Activated T-helper 17 cell treated with anti-CD3 and anti-CD28 coated beads, Interleukin-2, amount 50 U/mL, for 72 hours (primary cell): Measurements from ENCODE around the gene SIPA1. TPM values are rescaled to one million over a fixed set of nuclear protein-coding genes. Genes with fewer than 3 reads are reported as not detected.

ENCODE experiments used
- ATAC-seq: fragments of 150-1000 bp; cut with Tn5 transposase; replicated peaks from 2 replicates; pipeline ENCODE4 v1.10.0; 2021; ENCODE audit warnings: mild to moderate bottlenecking, moderate library complexity
- H3K27ac Mint-ChIP-seq: one replicate; pipeline ENCODE4 v1.8.0; 2022; ENCODE audit warnings: mixed read lengths
- H3K27me3 Mint-ChIP-seq: one replicate; pipeline ENCODE4 v1.8.0; 2022; ENCODE audit warnings: mixed read lengths
- H3K36me3 Mint-ChIP-seq: one replicate; pipeline ENCODE4 v1.8.0; 2022; ENCODE audit warnings: low read depth, mild to moderate bottlenecking, mixed read lengths
- H3K4me1 Mint-ChIP-seq: one replicate; pipeline ENCODE4 v1.8.0; 2022; ENCODE audit warnings: mixed read lengths
- H3K4me3 Mint-ChIP-seq: one replicate; pipeline ENCODE4 v1.8.0; 2022; ENCODE audit warnings: mild to moderate bottlenecking, mixed read lengths
- H3K9me3 Mint-ChIP-seq: one replicate; pipeline ENCODE4 v1.8.0; 2022; ENCODE audit warnings: mixed read lengths
- total RNA-seq, 2 donors: library from RNA; stranded (reverse); gene quantifications; one replicate each; pipeline ENCODE4 v1.2.3, GENCODE V29; 2022

Gene SIPA1
- total RNA-seq, 2 donors from 2014 or later, result 135 to 144 TPM

DNA sequence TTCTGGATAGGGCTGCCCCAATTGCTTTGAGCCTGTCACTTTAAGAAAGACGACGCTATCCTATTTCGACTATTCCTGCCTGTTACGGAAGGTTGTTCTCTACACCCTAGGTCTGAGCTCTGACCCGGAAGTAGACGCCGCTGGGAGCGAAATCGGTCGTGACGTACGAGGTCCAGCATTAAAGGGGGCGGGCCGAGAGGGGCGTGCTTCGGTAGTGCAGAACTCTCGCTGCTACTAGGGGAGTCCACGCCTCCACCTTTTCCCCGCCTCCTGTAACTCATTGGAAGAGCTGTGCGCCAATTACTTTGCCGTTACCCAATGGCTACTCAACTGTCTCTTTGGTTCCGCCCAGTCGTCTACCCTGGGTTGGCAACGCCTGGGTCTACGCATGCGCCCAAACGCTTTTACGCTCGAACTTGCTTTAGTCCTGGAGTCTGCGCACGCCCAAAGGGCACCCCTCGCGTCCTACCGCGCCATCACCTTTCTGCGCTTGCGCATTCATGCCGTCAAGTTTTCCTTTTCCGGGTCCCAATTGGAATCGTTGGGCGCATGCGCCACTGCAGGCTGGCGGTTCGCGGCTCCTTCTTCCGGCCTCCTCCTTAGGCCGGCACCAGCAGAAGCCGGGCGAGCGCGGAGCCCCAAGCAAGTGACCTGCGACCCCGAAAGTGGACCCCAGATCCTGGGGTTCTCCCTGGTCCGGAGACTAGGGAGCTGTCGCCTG lies 22.5 kb upstream of the SIPA1 start, which contains the start of gene PCNX3:
TSS of gene PCNX3 (plus strand) at position 548 of the 721 bp plus-strand sequence. CDS start 536 bp downstream, outside the sequence.
- Mint-ChIP-seq H3K36me3 (peaks cover 86% of the 10 kb centered on the region), H3K27ac (peak within 1 kb of the TSS; percentile 93), H3K4me1 (peaks cover 18% of the 10 kb centered on the region), H3K27me3 (no peaks in the 10 kb centered on the region), H3K4me3 (peak within 1 kb of the TSS; percentile 96), H3K9me3 (no peaks in the 10 kb centered on the region)
- ATAC-seq, result peak; percentile 91

DNA sequence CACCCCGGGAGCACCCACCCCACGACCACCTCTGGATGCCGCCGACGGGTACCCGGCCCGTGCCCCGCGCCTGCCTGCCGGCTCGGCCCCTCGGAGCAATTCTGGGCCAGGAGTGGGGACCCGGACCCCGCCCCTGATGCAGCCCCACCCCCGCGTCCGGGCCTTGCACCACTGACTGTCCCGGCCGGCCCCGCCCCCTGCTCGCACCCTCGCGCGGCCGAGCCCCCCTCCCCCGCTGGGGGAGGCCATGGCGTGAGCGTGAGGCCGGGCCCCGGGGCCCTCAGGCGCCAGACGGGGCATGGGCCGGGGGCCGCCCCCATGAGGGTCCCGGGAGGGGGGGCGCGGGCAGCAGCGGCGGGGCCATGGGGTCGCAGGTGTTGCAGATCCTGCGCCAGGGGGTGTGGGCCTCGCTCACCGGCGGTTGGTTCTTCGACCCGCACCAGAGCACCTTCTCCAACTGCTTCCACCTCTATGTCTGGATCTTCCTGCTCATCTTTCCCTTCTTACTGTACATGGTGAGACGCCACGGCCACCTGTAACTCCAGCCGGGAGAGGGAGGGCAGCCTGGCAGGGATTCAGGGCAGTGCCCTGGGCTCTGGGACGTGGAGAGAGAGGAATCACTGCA lies 21.8 kb upstream of the SIPA1 start:
- H3K9me3 Mint-ChIP-seq, result no peaks in the 10 kb centered on the region
- peak overlapping the region; percentile 93 for H3K27ac Mint-ChIP-seq
- peaks cover 81% of the 10 kb centered on the region for H3K36me3 Mint-ChIP-seq
- H3K4me3 Mint-ChIP-seq, result peak overlapping the region; percentile 96
- no peak for ATAC-seq
- H3K4me1 Mint-ChIP-seq, result peaks cover 15% of the 10 kb centered on the region
- H3K27me3 Mint-ChIP-seq, result no peaks in the 10 kb centered on the region

DNA sequence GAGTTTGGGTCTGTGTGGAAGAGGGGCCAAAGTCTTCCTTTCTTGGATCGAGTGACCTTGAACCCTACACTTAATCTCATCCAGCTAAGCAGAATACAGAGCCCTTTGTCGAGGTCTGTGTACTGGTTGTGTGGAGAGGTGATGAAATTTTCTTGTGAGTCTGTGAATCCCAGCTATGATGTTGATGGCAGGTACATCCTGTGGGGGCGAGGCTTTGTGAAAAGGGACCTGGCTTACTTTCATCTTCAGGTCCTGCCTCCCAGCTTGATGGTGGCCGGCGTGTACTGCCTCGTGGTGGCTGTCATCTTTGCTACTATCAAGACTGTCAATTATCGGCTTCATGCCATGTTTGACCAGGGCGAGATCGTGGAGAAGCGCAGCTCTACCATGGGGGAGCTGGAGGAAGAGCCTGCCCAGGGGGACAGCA lies 21.3 kb upstream of the SIPA1 start:
- H3K9me3 Mint-ChIP-seq, result no peaks in the 10 kb centered on the region
- peaks cover 15% of the 10 kb centered on the region for H3K4me1 Mint-ChIP-seq
- no peaks in the 10 kb centered on the region for H3K27me3 Mint-ChIP-seq
- H3K27ac Mint-ChIP-seq, result peak overlapping the region; percentile 93
- peaks cover 80% of the 10 kb centered on the region for H3K36me3 Mint-ChIP-seq
- no peak for ATAC-seq
- peak overlapping the region; percentile 96 for H3K4me3 Mint-ChIP-seq

DNA sequence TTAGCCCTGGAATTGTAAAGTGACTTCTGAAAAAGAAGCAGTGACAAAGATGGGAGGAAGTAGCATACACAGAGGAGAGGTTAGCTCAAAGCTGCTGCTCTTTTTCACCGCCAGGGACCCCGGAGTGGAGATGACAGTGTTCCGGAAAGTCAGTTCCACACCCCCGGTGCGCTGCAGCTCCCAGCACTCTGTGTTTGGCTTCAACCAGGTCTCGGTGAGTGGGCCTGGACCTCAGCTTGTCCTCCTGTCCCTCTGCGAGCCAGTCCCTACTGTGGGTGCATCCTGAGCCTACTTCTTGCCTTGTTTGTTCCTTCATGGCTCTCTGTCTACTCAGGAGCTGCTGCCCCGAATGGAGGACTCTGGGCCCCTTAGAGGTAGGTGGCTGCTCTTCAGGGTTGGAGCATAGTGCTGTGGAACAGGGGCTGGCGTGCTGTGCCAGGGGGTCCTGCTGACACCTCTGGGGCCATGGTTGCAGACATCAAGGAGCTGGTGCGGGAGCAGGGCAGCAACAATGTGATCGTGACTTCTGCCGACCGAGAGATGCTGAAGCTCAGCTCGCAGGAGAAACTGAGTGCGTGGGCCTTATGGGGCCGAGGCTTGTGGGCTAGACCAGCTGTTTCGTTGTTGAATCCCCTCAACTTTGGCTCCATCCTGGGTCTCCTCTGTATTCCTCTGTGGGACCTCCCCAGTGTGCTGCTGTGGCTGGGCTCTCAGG lies 20.6 kb upstream of the SIPA1 start:
- no peaks in the 10 kb centered on the region for H3K9me3 Mint-ChIP-seq
- H3K4me3 Mint-ChIP-seq, result peak overlapping the region; percentile 96
- peaks cover 80% of the 10 kb centered on the region for H3K36me3 Mint-ChIP-seq
- no peak for ATAC-seq
- peak overlapping the region; percentile 93 for H3K27ac Mint-ChIP-seq
- no peaks in the 10 kb centered on the region for H3K27me3 Mint-ChIP-seq
- peaks cover 11% of the 10 kb centered on the region for H3K4me1 Mint-ChIP-seq

DNA sequence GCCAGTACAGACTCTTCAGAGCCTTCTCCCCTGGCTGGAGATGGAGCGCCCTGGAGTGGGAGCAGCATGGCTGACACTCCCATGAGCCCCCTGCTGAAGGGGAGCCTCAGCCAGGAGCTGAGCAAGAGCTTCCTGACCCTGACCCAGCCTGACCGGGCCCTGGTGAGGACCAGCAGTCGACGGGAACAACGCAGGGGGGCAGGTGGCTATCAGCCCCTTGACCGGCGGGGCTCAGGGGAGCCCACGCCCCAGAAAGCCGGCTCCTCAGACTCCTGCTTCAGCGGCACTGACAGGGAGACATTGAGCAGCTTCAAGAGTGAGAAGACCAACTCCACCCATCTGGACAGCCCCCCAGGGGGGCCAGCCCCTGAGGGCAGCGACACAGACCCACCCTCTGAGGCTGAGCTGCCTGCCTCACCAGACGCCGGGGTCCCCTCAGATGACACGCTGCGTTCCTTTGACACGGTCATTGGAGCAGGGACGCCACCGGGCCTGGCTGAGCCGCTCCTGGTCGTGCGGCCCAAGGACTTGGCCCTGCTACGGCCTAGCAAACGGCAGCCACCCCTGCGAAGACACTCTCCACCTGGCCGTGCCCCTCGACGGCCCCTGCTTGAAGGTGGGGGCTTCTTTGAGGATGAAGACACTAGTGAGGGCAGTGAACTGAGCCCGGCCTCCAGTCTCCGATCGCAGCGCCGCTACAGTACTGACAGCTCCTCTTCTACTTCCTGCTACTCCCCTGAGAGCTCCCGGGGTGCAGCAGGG lies 19.7 kb upstream of the SIPA1 start:
- ATAC-seq, result no peak
- Mint-ChIP-seq H3K36me3 (peaks cover 80% of the 10 kb centered on the region), H3K4me1 (peaks cover 8% of the 10 kb centered on the region), H3K9me3 (no peaks in the 10 kb centered on the region), H3K4me3 (peak overlapping the region; percentile 96), H3K27me3 (no peaks in the 10 kb centered on the region), H3K27ac (no peak overlapping the region)

DNA sequence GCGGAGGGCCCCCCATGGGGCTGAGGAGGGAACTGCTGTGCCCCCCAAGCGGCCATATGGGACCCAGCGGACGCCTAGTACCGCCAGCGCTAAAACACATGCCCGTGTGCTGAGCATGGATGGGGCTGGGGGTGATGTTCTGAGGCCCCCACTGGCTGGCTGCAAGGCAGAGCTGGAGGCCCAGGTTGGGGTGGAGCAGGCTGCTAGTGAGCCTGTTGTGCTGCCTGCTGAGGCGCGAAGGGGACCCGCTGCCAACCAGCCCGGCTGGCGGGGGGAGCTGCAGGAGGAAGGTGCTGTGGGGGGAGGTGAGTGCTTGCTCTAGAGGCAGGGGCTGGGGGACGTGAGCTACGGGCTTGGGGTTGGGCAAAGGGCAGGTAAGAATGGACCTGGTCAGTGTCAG lies 19.1 kb upstream of the SIPA1 start:
- ATAC-seq, result no peak
- no peaks in the 10 kb centered on the region for H3K27me3 Mint-ChIP-seq
- no peak overlapping the region for H3K4me3 Mint-ChIP-seq
- no peak overlapping the region for H3K27ac Mint-ChIP-seq
- no peaks in the 10 kb centered on the region for H3K9me3 Mint-ChIP-seq
- peaks cover 79% of the 10 kb centered on the region for H3K36me3 Mint-ChIP-seq
- peaks cover 8% of the 10 kb centered on the region for H3K4me1 Mint-ChIP-seq

DNA sequence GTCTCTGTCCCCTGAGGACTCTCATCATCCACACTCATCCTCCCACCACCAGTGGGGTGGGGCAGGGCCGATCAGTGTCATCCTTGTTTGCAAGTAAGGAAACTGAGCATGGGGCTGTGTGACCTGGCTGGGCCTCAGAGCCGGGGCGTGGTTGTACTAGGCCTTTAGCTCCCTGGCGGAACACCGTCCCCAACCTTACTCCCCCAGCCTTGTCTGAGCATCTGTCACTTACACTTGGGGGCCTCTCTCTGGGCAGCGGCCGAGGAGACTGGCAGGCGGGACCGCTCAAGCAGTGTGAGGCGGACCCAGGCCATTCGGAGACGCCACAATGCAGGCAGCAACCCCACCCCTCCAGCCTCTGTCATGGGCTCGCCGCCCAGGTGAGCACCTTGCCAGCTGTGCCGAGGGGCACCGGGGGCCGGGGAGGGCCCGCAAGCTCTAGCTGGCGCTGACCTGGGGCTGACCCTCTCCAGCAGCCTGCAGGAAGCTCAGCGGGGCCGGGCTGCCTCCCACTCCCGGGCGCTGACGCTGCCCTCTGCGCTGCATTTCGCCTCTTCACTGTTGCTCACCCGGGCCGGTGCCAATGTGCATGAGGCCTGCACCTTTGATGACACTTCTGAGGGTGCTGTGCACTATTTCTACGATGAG lies 18.5 kb upstream of the SIPA1 start:
- ATAC-seq, result no peak
- H3K9me3 Mint-ChIP-seq, result no peaks in the 10 kb centered on the region
- no peaks in the 10 kb centered on the region for H3K27me3 Mint-ChIP-seq
- H3K27ac Mint-ChIP-seq, result no peak overlapping the region
- H3K36me3 Mint-ChIP-seq, result peaks cover 77% of the 10 kb centered on the region
- no peak overlapping the region for H3K4me3 Mint-ChIP-seq
- H3K4me1 Mint-ChIP-seq, result peaks cover 8% of the 10 kb centered on the region

DNA sequence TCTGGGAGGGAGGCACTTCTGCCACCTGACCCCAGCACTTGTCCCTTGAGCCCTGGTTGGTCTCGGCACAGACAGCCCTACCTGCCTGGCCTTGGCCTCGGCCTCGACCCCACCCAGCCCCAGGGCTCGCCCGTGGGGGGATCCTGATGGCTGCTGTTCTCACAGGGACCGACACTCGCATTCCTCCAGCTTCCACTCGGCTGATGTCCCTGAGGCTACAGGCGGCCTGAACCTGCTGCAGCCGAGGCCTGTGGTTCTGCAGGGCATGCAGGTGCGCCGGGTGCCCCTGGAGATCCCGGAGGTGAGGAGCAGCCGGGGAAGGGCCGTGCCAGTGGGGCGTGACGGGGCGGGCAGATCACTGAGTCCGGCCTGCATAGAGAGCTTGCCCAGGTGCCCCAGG lies 17.2 kb upstream of the SIPA1 start:
- Mint-ChIP-seq H3K27me3 (no peaks in the 10 kb centered on the region), H3K9me3 (no peaks in the 10 kb centered on the region), H3K4me3 (no peak overlapping the region), H3K4me1 (peaks cover 8% of the 10 kb centered on the region), H3K36me3 (peaks cover 71% of the 10 kb centered on the region), H3K27ac (no peak overlapping the region)
- ATAC-seq, result no peak

DNA sequence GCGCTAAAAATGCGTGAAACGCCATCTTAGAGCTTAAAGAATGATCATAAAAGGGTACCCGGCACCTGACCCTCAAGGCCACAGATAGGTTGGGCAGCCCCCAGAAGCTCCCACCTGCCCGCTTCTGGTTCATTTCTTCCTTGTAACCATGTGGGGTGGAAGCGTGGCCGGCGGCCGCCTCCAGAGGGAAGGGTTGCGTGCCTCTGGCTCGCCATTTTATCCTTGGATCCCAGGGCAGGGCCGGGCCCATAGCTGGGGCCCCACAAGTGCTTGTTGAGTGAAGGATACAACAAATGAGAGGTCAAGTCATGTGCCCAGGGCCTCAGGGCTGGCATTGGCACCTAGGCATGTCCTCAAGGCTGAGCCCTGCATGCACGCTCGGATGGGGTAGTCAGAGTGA lies 16.4 kb upstream of the SIPA1 start:
- peaks cover 75% of the 10 kb centered on the region for H3K36me3 Mint-ChIP-seq
- peaks cover 5% of the 10 kb centered on the region for H3K4me1 Mint-ChIP-seq
- H3K27me3 Mint-ChIP-seq, result no peaks in the 10 kb centered on the region
- H3K9me3 Mint-ChIP-seq, result no peaks in the 10 kb centered on the region
- H3K4me3 Mint-ChIP-seq, result no peak overlapping the region
- H3K27ac Mint-ChIP-seq, result no peak overlapping the region
- ATAC-seq, result no peak

DNA sequence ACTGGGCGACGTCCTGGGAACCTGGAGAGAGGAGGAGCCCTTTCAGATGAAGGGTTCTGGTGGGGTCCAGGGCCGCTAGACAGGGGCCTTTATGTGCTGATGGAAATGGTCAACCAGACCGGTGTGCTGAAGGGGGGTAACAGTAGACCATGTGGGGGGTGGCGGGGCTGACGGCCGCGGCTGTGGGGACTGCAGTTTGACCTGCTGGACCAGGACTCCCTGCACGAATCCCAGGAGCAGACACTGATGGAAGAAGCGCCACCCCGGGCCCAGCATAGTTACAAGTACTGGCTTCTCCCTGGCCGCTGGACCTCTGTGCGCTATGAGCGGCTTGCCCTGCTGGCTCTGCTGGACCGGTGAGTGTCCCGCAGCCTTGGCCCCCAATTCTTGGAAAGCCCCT lies 15.9 kb upstream of the SIPA1 start:
- Mint-ChIP-seq H3K4me3 (no peak overlapping the region), H3K27me3 (no peaks in the 10 kb centered on the region), H3K27ac (no peak overlapping the region), H3K36me3 (peaks cover 75% of the 10 kb centered on the region), H3K4me1 (no peaks in the 10 kb centered on the region), H3K9me3 (no peaks in the 10 kb centered on the region)
- ATAC-seq, result no peak

DNA sequence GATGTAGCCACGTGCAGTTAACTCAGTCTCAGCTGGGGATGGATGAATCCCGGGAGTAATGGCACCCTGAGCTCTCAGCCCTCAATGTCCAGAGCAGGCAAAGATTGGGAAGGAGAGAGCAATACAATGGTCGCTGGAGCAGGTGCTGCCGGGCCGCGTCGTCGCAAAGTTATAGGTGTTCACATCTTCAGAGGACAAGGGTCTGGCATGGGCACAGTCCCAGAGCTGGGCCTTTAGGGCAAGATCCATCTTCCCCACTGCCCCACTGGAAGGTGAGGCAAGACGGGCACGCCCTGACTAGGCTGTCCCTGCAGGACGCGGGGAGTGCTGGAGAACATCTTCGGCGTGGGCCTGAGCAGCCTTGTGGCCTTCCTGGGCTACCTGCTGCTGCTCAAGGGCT lies 14.7 kb upstream of the SIPA1 start:
- Mint-ChIP-seq H3K27ac (peak overlapping the region; percentile 25), H3K4me1 (no peaks in the 10 kb centered on the region), H3K27me3 (no peaks in the 10 kb centered on the region), H3K9me3 (no peaks in the 10 kb centered on the region), H3K36me3 (peaks cover 75% of the 10 kb centered on the region), H3K4me3 (no peak overlapping the region)
- no peak for ATAC-seq

DNA sequence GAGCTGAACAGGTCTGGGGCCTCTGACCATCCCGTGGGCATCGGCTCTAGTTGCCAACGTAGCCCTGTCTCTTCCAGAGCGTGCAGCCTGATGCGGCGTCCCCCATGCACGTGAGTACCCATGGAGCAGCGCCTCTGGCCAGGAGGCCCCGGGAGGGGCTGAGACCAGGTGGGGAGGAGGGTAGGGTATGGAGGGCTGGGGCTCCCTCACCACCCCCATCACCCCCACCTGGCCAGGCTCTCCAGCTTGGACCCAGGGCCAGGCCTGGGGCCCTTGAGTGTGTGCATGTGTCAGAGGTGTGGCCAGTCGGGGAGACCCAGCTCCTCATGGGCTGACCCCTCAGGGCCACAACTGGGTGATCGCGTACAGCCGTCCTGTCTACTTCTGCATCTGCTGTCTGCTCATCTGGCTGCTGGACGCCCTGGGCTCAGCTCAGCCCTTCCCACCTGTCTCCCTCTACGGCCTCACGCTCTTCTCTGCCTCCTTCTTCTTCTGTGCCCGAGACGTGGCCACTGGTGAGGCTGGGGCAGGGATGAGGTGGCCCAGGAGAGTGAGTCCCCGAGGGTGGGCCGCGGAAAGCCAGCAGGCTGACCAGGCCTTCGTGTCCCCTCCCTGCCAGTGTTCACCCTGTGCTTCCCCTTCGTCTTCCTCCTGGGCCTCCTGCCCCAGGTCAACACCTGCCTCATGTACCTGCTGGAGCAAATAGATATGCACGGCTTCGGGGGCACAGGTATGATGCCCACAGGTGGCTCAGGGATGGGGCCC lies 13.9 kb upstream of the SIPA1 start:
- H3K36me3 Mint-ChIP-seq, result peaks cover 74% of the 10 kb centered on the region
- ATAC-seq, result no peak
- peak overlapping the region; percentile 70 for H3K27ac Mint-ChIP-seq
- H3K27me3 Mint-ChIP-seq, result no peaks in the 10 kb centered on the region
- no peaks in the 10 kb centered on the region for H3K9me3 Mint-ChIP-seq
- no peak overlapping the region for H3K4me3 Mint-ChIP-seq
- no peaks in the 10 kb centered on the region for H3K4me1 Mint-ChIP-seq

DNA sequence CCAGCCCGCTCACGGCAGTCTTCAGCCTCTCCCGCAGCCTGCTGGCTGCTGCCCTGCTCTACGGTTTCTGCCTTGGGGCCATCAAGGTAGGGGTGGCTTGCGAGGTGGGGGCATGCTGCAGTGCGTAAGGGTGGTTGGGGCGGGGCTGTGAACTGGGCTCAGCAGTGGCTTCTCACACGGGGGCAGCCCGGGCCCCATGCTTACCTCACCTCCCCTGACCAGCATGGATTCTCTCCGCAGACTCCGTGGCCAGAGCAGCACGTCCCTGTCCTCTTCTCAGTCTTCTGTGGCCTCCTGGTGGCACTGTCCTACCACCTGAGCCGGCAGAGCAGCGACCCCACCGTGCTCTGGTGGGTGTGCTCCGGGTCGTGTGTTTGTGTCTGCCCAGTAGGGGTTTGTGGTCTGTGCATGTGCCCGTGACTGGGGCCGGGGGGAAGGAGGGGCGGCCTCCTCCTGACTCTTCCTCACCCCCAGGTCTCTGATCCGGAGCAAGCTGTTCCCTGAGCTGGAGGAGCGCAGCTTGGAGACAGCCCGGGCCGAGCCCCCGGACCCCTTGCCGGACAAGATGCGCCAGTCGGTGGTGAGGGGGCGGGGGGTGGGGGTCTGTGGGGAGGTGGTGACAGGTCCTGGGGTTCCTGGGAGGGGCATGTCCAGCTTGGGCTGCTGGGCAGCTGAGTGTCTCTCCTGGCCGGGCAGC lies 12.8 kb upstream of the SIPA1 start:
- H3K27me3 Mint-ChIP-seq, result no peaks in the 10 kb centered on the region
- no peak overlapping the region for H3K4me3 Mint-ChIP-seq
- H3K27ac Mint-ChIP-seq, result no peak overlapping the region
- H3K9me3 Mint-ChIP-seq, result no peaks in the 10 kb centered on the region
- H3K4me1 Mint-ChIP-seq, result no peaks in the 10 kb centered on the region
- ATAC-seq, result no peak
- peaks cover 71% of the 10 kb centered on the region for H3K36me3 Mint-ChIP-seq
